Stimulated activated memory B cell treated with anti-CD40 and anti-IgM and Interleukin-4, amounts not matched to agents 10 μg/mL and 1 μg/mL and 100 μg/mL, for 72 hours (primary cell): Measurements from ENCODE around the gene HBM.
"Not testable (repeated sequence)": the region's sequence is repeated elsewhere in the genome, so short reads cannot be mapped to it uniquely, and the experiment has no call there.

Experiments
- ATAC-seq: fragments of 150-1000 bp; cut with Tn5 transposase; 2 replicates; pipeline ENCODE4 v1.10.0; 2021
- H3K27ac Mint-ChIP-seq: one replicate; pipeline ENCODE4 v1.8.0; 2022; ENCODE audit warnings: mild to moderate bottlenecking, mixed read lengths
- H3K27me3 Mint-ChIP-seq: one replicate; pipeline ENCODE4 v1.8.0; 2022; ENCODE audit warnings: mixed read lengths
- H3K36me3 Mint-ChIP-seq: one replicate; pipeline ENCODE4 v1.8.0; 2022; ENCODE audit warnings: mixed read lengths
- H3K4me1 Mint-ChIP-seq: one replicate; pipeline ENCODE4 v1.8.0; 2022; ENCODE audit warnings: mixed read lengths
- H3K4me3 Mint-ChIP-seq: one replicate; pipeline ENCODE4 v1.8.0; 2022; ENCODE audit warnings: mild to moderate bottlenecking, moderate library complexity, mixed read lengths
- H3K9me3 Mint-ChIP-seq: one replicate; pipeline ENCODE4 v1.8.0; 2022; ENCODE audit warnings: mixed read lengths

Gene HBM

GRCh38 chr16:172374-172941, 6.7 kb downstream of the HBM start, which contains the start of gene HBA2:
Gene HBA2, plus strand, starts transcription at chr16:172876. Its CDS starts 37 bp downstream, at chr16:172913.
- peak; percentile 52 for ATAC-seq
- not testable (repeated sequence) for H3K36me3 Mint-ChIP-seq
- H3K27me3 Mint-ChIP-seq, result peaks cover 82% of the 10 kb centered on the region

GRCh38 chr16:173211-173854, 7.6 kb downstream of the HBM start:
- H3K4me1 Mint-ChIP-seq, result peaks cover 27% of the 10 kb centered on the region
- not testable (repeated sequence) for H3K36me3 Mint-ChIP-seq, H3K9me3 Mint-ChIP-seq, H3K27ac Mint-ChIP-seq, ATAC-seq
- peaks cover 82% of the 10 kb centered on the region for H3K27me3 Mint-ChIP-seq
- peak overlapping the region; percentile 54 for H3K4me3 Mint-ChIP-seq

More at GRCh38 chr16:172374-172941, 6.7 kb downstream of the HBM start, which contains the start of gene HBA2:
- not testable (repeated sequence) for H3K27ac Mint-ChIP-seq, H3K9me3 Mint-ChIP-seq
- peaks cover 27% of the 10 kb centered on the region for H3K4me1 Mint-ChIP-seq
- H3K4me3 Mint-ChIP-seq, result peak within 1 kb of the TSS; percentile 54

- Mint-ChIP-seq H3K27me3 (peaks cover 77% of the 10 kb centered on the region), H3K4me1 (peaks cover 27% of the 10 kb centered on the region)
- H3K4me3 Mint-ChIP-seq, ATAC-seq, H3K36me3 Mint-ChIP-seq, H3K27ac Mint-ChIP-seq, H3K9me3 Mint-ChIP-seq: not testable (repeated sequence)
Measured at GRCh38 chr16:173928-174769, 8.4 kb downstream of the HBM start.

GRCh38 chr16:175011-175949, 9.5 kb downstream of the HBM start:
- peaks cover 66% of the 10 kb centered on the region for H3K27me3 Mint-ChIP-seq

GRCh38 chr16:176006-176405, 10.2 kb downstream of the HBM start:
- H3K4me3 Mint-ChIP-seq, ATAC-seq, H3K36me3 Mint-ChIP-seq, H3K27ac Mint-ChIP-seq, H3K9me3 Mint-ChIP-seq: not testable (repeated sequence)
- Mint-ChIP-seq H3K4me1 (peaks cover 27% of the 10 kb centered on the region), H3K27me3 (peaks cover 59% of the 10 kb centered on the region)

More at GRCh38 chr16:175011-175949, 9.5 kb downstream of the HBM start:
- H3K4me1 Mint-ChIP-seq, result peaks cover 27% of the 10 kb centered on the region
- no peaks in the 10 kb centered on the region for H3K36me3 Mint-ChIP-seq
- H3K9me3 Mint-ChIP-seq, result no peaks in the 10 kb centered on the region
- no peak overlapping the region for H3K27ac Mint-ChIP-seq
- no peak overlapping the region for H3K4me3 Mint-ChIP-seq
- no peak for ATAC-seq

- peaks cover 52% of the 10 kb centered on the region for H3K27me3 Mint-ChIP-seq
- peak; percentile 59 for ATAC-seq
- not testable (repeated sequence) for H3K4me3 Mint-ChIP-seq, H3K9me3 Mint-ChIP-seq, H3K27ac Mint-ChIP-seq, H3K36me3 Mint-ChIP-seq
- peaks cover 24% of the 10 kb centered on the region for H3K4me1 Mint-ChIP-seq
Measured at GRCh38 chr16:176477-177382, 11.0 kb downstream of the HBM start, which contains the start of gene HBA1. Gene HBA1, plus strand, starts transcription at chr16:176680. Its CDS starts 37 bp downstream, at chr16:176717.

GRCh38 chr16:177394-177822, 11.6 kb downstream of the HBM start:
- H3K27ac Mint-ChIP-seq, result no peak overlapping the region
- no peak overlapping the region for H3K4me3 Mint-ChIP-seq
- peaks cover 23% of the 10 kb centered on the region for H3K4me1 Mint-ChIP-seq
- H3K36me3 Mint-ChIP-seq, result no peaks in the 10 kb centered on the region
- H3K9me3 Mint-ChIP-seq, result no peaks in the 10 kb centered on the region
- H3K27me3 Mint-ChIP-seq, result peaks cover 47% of the 10 kb centered on the region
- ATAC-seq, result no peak

GRCh38 chr16:177981-178667, 12.3 kb downstream of the HBM start:
- peaks cover 23% of the 10 kb centered on the region for H3K4me1 Mint-ChIP-seq
- H3K4me3 Mint-ChIP-seq, result no peak overlapping the region
- no peaks in the 10 kb centered on the region for H3K9me3 Mint-ChIP-seq
- peaks cover 46% of the 10 kb centered on the region for H3K27me3 Mint-ChIP-seq
- no peaks in the 10 kb centered on the region for H3K36me3 Mint-ChIP-seq
- no peak overlapping the region for H3K27ac Mint-ChIP-seq
- no peak for ATAC-seq

- H3K36me3 Mint-ChIP-seq, result no peaks in the 10 kb centered on the region
- no peaks in the 10 kb centered on the region for H3K9me3 Mint-ChIP-seq
- H3K4me3 Mint-ChIP-seq, result no peak overlapping the region
- ATAC-seq, result no peak
- peaks cover 41% of the 10 kb centered on the region for H3K27me3 Mint-ChIP-seq
- H3K27ac Mint-ChIP-seq, result no peak overlapping the region
- H3K4me1 Mint-ChIP-seq, result peaks cover 18% of the 10 kb centered on the region
Measured at GRCh38 chr16:178668-179015, 12.9 kb downstream of the HBM start.

GRCh38 chr16:179211-180092, 13.7 kb downstream of the HBM start:
- H3K4me1 Mint-ChIP-seq, result peaks cover 13% of the 10 kb centered on the region
- no peak overlapping the region for H3K27ac Mint-ChIP-seq
- no peaks in the 10 kb centered on the region for H3K36me3 Mint-ChIP-seq
- ATAC-seq, result no peak
- peaks cover 33% of the 10 kb centered on the region for H3K27me3 Mint-ChIP-seq
- no peak overlapping the region for H3K4me3 Mint-ChIP-seq
- H3K9me3 Mint-ChIP-seq, result no peaks in the 10 kb centered on the region

GRCh38 chr16:180101-180675, 14.4 kb downstream of the HBM start, which contains the start of gene HBQ1:
Gene HBQ1, plus strand, starts transcription at chr16:180459. Its CDS starts 28 bp downstream, at chr16:180487.
- Mint-ChIP-seq H3K9me3 (no peaks in the 10 kb centered on the region), H3K4me3 (no peak within 1 kb of the TSS), H3K27ac (no peak within 1 kb of the TSS), H3K4me1 (peaks cover 6% of the 10 kb centered on the region), H3K27me3 (peaks cover 25% of the 10 kb centered on the region), H3K36me3 (peaks cover 3% of the 10 kb centered on the region)
- no peak for ATAC-seq
